Ureter (tissue), 1 donor: ENCODE results near the gene SEC22C. TPM values are rescaled to one million over a fixed set of nuclear protein-coding genes. Genes with fewer than 3 reads are reported as not detected.

Source experiments
- DNase-seq: peaks from one replicate; pipeline ENCODE4 v3.0.0-alpha.2; 2020; ENCODE audit warnings: low spot score
- total RNA-seq: library from RNA; stranded (reverse); gene quantifications from one replicate; pipeline ENCODE4 v1.2.4, GENCODE V29; 2023
- donor health status: DM: yes; HTN: yes; CAD: no.

SEC22C gene
- total RNA-seq, 1 donor from 2014 or later = 37.2 TPM

- no peak for DNase-seq
Measured at GRCh38 chr3:42513121-42513520, 68.6 kb downstream of the SEC22C start.

- DNase-seq = no peak
Measured at GRCh38 chr3:42511736-42512135, 70.0 kb downstream of the SEC22C start.

GRCh38 chr3:42511201-42511600 lies 70.6 kb downstream of the SEC22C start:
- no peak for DNase-seq

GRCh38 chr3:42510325-42510724 lies 71.4 kb downstream of the SEC22C start:
- no peak for DNase-seq

- no peak for DNase-seq
Measured at GRCh38 chr3:42509111-42509510, 72.7 kb downstream of the SEC22C start.

- no peak for DNase-seq
Measured at GRCh38 chr3:42508562-42508961, 73.2 kb downstream of the SEC22C start.

GRCh38 chr3:42507761-42508335 lies 73.9 kb downstream of the SEC22C start:
- no peak for DNase-seq

GRCh38 chr3:42507252-42507651 lies 74.5 kb downstream of the SEC22C start:
- peak; percentile 72 for DNase-seq

GRCh38 chr3:42505849-42506410 lies 75.8 kb downstream of the SEC22C start:
- DNase-seq = peak; percentile 38

- DNase-seq = peak; percentile 43
Measured at GRCh38 chr3:42505128-42505848, 76.5 kb downstream of the SEC22C start.

GRCh38 chr3:42504334-42505127 lies 77.2 kb downstream of the SEC22C start:
- peak; percentile 42 for DNase-seq

GRCh38 chr3:42503957-42504333 lies 77.8 kb downstream of the SEC22C start:
- DNase-seq = peak; percentile 38

- peak; percentile 40 for DNase-seq
Measured at GRCh38 chr3:42503251-42503924, 78.4 kb downstream of the SEC22C start.

- DNase-seq = peak; percentile 90
Measured at GRCh38 chr3:42502429-42503250, 79.1 kb downstream of the SEC22C start, which contains the start of gene VIPR1. TSS of gene VIPR1 (plus strand) at chr3:42502643. CDS start at chr3:42502736, 93 bp downstream.

- DNase-seq = peak; percentile 67
Measured at GRCh38 chr3:42501681-42502428, 79.9 kb downstream of the SEC22C start.

GRCh38 chr3:42501321-42501680 lies 80.5 kb downstream of the SEC22C start:
- peak; percentile 40 for DNase-seq

- DNase-seq = peak; percentile 28
Measured at GRCh38 chr3:42500909-42501308, 80.9 kb downstream of the SEC22C start.

GRCh38 chr3:42500091-42500490 lies 81.7 kb downstream of the SEC22C start:
- peak; percentile 29 for DNase-seq

- peak; percentile 38 for DNase-seq
Measured at GRCh38 chr3:42499478-42499871, 82.3 kb downstream of the SEC22C start.

GRCh38 chr3:42498791-42499477 lies 82.8 kb downstream of the SEC22C start:
- DNase-seq = peak; percentile 33
